Measurements from ENCODE around the gene ZNF714. TPM values are rescaled to one million over a fixed set of nuclear protein-coding genes. Genes with fewer than 3 reads are reported as not detected.

Gene ZNF714
- total and polyA plus RNA-seq, 2 of the 8 experiments (the other 6 are each of a cell fraction or from before 2014, with no cell fraction given), result 16.4 to 74.2 TPM

- Histone ChIP-seq H2BK120ac (replicated peaks; ENCODE audit: low read depth, low read length) (no peak overlapping the region), H2AFZ (ENCODE audit: low read length) (no peak overlapping the region), H3K79me1 (ENCODE audit: low read depth, low read length) (no peaks in the 10 kb centered on the region), H3K14ac (ENCODE audit: insufficient read length) (no peak overlapping the region), H4K20me1 (replicated peaks in 1 of 2; ENCODE audit: control insufficient read depth in 1 of 2, insufficient read depth in 2 of 2, low read length in 2 of 2) (no peaks in the 10 kb centered on the region), H2BK15ac (ENCODE audit: low read length) (no peak overlapping the region), H3K79me2 (ENCODE audit: control insufficient read depth in 1 of 2, insufficient read depth in 2 of 2, low read length in 2 of 2) (no peaks in the 10 kb centered on the region), H3K27ac (ENCODE audit: low read depth, low read length) (no peak overlapping the region), H3K9me3 (ENCODE audit: insufficient read depth in 2 of 2, low read depth in 1 of 2, low read length in 1 of 2) (peaks cover 0 to 7% of the 10 kb centered on the region in 2 experiments; a peak in 2 of 4 replicates), H3K9ac (replicated peaks in 1 of 4; ENCODE audit: extremely low read depth in 1 of 4, low read depth in 3 of 4, low read length in 3 of 4) (no peak overlapping the region), H2BK20ac (ENCODE audit: low read length) (no peak overlapping the region), H3K23me2 (ENCODE audit: low read depth, low read length) (no peaks in the 10 kb centered on the region), H3K56ac (replicated peaks; ENCODE audit: insufficient read length, low read depth, low read length) (no peak overlapping the region), H3K27me3 (replicated peaks in 1 of 4; ENCODE audit: control insufficient read depth in 3 of 4, extremely low read depth in 1 of 4, insufficient read depth in 3 of 4, low read length in 3 of 4) (no peaks in the 10 kb centered on the region), H3K18ac (ENCODE audit: extremely low read depth, low read length) (no peak overlapping the region), H3K4ac (replicated peaks; ENCODE audit: insufficient read length, low read depth, low read length) (no peak overlapping the region), H2AK5ac (ENCODE audit: low read depth, low read length) (no peak overlapping the region), H2BK5ac (ENCODE audit: low read depth, low read length) (no peak overlapping the region), H4K91ac (replicated peaks; ENCODE audit: insufficient read length, low read length) (no peak overlapping the region), H4K5ac (ENCODE audit: insufficient read length, low read depth, low read length) (no peak overlapping the region), H3K36me3 (ENCODE audit: control insufficient read depth in 2 of 4, insufficient read depth in 4 of 4, low read length in 3 of 4) (peaks cover 0 to 33% (median 8%) of the 10 kb centered on the region in 4 experiments; a peak in 5 of 8 replicates), H3K4me3 (ENCODE audit: extremely low read depth in 1 of 4, insufficient read depth in 2 of 4, low read depth in 3 of 4, low read length in 4 of 4) (no peak overlapping the region), H3K23ac (ENCODE audit: insufficient read length) (no peak overlapping the region), H2BK12ac (ENCODE audit: low read depth, low read length) (no peak overlapping the region), H3K4me2 (ENCODE audit: insufficient read depth in 1 of 2, low read depth in 2 of 2, low read length in 2 of 2) (no peak overlapping the region), H3K4me1 (replicated peaks in 1 of 4; ENCODE audit: control insufficient read depth in 3 of 4, insufficient read depth in 4 of 4, low read length in 3 of 4) (no peaks in the 10 kb centered on the region), H4K8ac (ENCODE audit: extremely low read depth, insufficient read depth, low read length) (no peak overlapping the region)
- CTCF ChIA-PET (ENCODE audit: partially characterized antibody), result no interaction called here
- FAIRE-seq (no peak), DNase-seq (ENCODE audit: low read depth in 1 of 2, low spot score in 2 of 2) (no peak)
- no peak for TF ChIP-seq CEBPB (IDR thresholded peaks at IDR 0.05; ENCODE audit: low read depth, low read length)
- WGBS, 2 experiments (ENCODE audit: extremely low coverage in 1 of 2, insufficient coverage in 1 of 2, insufficient read length in 1 of 2, insufficient replicate concordance in 2 of 2, low coverage in 1 of 2, low lambda C conversion rate in 2 of 2, missing lambda C conversion rate in 1 of 2), result 91% methylated on average over 5 of the region's 5 CpGs; no CpG with 5 or more reads in 1 of the 2 experiments
- POLR2A ChIA-PET (ENCODE audit: partially characterized antibody), result no interaction called here
These were observed 29.1 kb upstream of the ZNF714 start for GRCh38 chr19:21052902-21053301.
